Fibroblast of mammary gland (primary cell): Measurements from ENCODE around the gene CRIM1.

ENCODE experiments used
- DNase-seq: peaks from one replicate; pipeline ENCODE4 v3.0.0-alpha.2; 2010; ENCODE audit warnings: low read depth
- H3K4me3 ChIP-seq: 2 replicates; pipeline ENCODE4 v1.5.1; 2011; ENCODE audit warnings: low read depth, mild to moderate bottlenecking, low read length, moderate library complexity; ENCODE audit not compliant: control insufficient read depth
- TF ChIP-seq, protein P1 (sequence below): conservative IDR thresholded peaks from 2 replicates; pipeline ENCODE4 v1.5.1; 2011; ENCODE audit warnings: low read depth, low read length, inconsistent platforms; ENCODE audit not compliant: control insufficient read depth, insufficient read depth

CRIM1 gene

DNA sequence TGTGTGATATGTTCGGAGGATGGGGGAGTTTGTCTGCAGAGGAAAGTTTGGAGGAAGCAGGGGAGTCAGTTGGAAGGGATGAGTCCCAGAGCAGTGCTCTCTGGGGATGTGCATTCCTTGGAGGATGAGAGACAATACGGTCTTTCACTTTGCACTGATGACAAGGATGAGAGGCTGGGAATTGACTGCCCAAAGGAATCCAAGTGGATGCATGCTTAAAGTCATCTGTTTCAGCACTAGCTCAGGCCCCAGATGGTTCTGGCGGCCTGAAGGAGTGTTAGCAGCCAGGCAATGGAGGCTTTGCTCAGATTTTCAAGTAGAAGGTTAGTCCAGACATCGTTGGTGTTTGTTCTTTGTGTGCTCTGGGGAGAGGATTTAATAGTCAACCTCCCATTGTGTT, 100.2 kb downstream of the CRIM1 start:
- TF ChIP-seq, protein P1, sequence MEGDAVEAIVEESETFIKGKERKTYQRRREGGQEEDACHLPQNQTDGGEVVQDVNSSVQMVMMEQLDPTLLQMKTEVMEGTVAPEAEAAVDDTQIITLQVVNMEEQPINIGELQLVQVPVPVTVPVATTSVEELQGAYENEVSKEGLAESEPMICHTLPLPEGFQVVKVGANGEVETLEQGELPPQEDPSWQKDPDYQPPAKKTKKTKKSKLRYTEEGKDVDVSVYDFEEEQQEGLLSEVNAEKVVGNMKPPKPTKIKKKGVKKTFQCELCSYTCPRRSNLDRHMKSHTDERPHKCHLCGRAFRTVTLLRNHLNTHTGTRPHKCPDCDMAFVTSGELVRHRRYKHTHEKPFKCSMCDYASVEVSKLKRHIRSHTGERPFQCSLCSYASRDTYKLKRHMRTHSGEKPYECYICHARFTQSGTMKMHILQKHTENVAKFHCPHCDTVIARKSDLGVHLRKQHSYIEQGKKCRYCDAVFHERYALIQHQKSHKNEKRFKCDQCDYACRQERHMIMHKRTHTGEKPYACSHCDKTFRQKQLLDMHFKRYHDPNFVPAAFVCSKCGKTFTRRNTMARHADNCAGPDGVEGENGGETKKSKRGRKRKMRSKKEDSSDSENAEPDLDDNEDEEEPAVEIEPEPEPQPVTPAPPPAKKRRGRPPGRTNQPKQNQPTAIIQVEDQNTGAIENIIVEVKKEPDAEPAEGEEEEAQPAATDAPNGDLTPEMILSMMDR: no peak
- no peak for DNase-seq
- H3K4me3 ChIP-seq: no peak overlapping the region

DNA sequence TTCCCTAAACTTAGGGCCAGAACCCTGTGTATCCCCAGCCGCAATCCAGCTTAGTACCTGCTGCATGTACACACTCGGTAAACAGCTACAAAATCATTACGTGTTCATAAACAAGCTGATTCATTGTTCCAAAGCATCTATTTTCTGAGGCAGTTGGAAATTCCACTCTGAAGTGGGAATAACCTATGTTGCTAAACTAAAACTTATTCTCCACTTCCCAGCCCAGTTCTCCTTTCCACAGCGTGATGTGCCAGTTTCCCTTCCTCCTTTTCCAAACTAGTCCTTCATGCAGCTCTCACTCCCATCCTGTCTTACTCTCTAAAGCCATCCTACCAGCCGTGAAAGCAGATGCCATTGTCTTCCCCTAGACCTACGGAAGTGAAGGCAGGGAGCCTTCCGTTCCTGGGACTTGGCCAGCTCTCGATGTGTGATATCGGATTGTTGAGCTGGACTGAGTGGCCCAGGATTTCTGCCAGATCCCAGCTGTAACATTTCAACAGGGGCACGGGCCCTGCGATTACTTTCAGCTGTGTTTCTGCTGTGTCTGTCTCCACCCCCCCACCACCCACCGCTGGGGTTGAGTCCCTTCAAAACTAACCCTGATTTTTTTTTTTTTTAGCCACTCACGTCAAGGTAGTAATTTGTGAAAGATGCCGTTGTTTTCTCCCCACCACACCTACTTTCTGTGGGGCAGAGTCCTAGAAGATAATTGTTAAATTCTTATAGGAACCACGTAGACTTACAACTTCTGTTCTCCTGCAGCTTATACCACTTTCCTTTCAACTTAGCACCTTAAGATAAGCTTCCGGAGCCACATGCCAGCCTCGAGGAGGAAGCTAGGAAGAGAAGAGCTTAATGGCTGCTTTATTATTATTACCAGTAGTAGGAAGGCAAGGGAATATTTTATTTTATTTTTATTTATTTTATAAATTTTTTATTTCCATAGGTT, 100.9 kb downstream of the CRIM1 start:
- TF ChIP-seq, protein P1: no peak
- DNase-seq: peak; percentile 52
- no peak overlapping the region for H3K4me3 ChIP-seq

DNA sequence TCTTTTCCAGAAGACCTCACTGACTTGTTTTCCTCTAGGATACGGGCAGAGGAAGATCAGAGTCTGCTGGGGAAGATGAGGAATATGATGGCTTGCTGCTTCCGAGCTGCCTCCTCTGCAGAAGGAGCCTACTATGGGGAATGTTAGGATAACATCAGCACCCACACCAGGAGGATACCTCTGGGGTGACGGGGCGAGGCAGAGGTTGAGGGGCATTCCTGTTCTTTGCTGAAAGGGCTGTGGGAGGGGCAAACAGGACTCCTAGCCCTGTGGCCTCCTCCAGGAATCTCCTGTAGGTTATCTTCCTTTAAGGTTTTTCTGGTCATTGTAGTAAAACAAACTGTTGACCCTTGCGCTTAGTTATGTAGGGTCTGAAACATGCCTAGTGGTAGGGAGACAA, 102.5 kb downstream of the CRIM1 start:
- DNase-seq: no peak
- no peak overlapping the region for H3K4me3 ChIP-seq
- TF ChIP-seq, protein P1: no peak

DNA sequence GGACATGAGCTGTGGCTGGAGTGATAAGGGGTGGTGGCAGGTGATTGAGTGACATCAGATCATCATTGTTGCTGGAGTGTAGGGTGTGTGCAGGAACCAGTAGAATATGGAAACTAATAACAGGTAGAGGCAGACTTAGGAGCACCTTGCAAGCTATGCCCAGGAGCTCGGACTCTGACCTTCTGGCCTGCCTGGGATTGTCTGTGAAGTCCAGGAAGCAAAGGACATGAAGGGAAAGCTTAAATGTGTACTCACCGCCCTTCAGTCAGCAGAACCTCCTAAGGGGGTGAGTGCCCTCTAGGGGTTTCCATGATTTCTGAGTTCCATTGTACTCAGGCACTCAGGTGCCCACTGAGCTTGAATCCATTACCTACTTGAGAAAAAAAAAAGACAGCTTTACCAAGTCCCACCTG, 104.2 kb downstream of the CRIM1 start:
- TF ChIP-seq, protein P1: peak; percentile 50
- H3K4me3 ChIP-seq: no peak overlapping the region
- peak; percentile 58 for DNase-seq

DNA sequence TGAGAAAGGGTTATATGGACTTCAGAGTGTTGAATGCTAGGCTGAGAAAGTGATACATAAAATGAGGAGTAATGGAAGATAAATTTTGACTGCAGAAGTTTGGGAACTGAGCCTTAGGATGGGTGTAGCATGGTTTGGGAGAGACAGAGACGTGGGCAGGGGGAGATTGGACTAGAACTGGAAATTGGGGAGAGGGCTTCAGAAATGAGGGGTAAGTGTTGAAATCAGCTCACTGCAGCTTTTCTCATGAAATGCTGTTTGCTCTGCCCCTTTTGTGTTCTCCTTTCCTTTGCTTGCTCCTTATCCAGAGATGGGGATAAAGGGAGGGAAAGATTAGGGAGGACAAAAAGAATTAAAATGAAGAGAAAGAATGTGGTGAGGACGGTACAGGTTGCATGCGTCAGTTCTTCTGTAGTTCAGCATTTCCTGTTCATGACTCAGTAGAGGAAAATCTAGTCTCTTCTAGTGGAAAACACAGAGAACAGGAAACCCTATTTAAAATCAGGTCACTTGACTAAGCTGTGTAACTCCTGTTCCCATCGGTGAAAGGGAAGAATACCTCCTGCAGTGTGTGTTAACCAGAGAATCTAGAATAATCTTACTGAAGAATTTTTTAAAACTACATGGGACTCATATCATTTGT, 105.6 kb downstream of the CRIM1 start:
- TF ChIP-seq, protein P1: no peak
- H3K4me3 ChIP-seq: no peak overlapping the region
- DNase-seq: peak; percentile 92

DNA sequence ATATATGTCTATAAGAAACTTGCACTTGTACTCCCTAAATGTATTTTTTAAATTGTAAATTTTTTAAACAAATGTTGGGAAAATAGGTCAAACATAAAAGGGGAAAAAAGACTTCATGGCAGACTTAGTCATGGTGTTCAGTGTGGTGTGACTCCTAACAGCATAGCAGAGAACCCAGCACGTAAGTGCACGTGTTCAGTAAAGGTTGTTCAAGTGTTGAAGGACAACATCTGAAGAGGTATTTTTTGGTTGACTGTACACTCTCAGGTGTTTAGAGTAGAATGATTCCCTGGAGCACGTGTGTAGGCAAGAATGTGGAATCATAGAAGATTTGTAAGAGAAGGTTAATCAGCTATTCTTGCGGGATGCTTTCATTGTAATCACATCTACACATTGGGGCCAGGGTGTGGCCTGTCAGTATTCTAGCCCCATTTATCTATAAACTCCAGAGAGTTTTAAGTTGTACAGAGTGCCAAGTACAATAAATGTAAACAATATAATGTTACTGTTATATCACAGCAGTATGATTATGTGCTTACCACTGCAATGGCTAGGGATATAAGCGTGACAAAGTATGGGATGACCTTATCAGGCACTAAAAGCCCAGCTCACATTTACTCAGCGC, 106.8 kb downstream of the CRIM1 start:
- TF ChIP-seq, protein P1: no peak
- no peak overlapping the region for H3K4me3 ChIP-seq
- DNase-seq: no peak
